Loucy (cell line): ENCODE data around the gene DUSP6.

Source experiments
- EZH2phosphoT487 ChIP-seq: fragments of 200-600 bp; IDR thresholded peaks from 2 replicates; pipeline ENCODE4 v1.6.1; 2018; ENCODE audit warnings: antibody characterized with exemption, mild to moderate bottlenecking, moderate library complexity, borderline replicate concordance
- TF ChIP-seq, protein P1 (sequence below): fragments of 200-600 bp; sonication (generic); conservative IDR thresholded peaks from 2 replicates; pipeline ENCODE4 v1.5.1; 2014; ENCODE audit warnings: mild to moderate bottlenecking, antibody characterized with exemption, low read length

DNA sequence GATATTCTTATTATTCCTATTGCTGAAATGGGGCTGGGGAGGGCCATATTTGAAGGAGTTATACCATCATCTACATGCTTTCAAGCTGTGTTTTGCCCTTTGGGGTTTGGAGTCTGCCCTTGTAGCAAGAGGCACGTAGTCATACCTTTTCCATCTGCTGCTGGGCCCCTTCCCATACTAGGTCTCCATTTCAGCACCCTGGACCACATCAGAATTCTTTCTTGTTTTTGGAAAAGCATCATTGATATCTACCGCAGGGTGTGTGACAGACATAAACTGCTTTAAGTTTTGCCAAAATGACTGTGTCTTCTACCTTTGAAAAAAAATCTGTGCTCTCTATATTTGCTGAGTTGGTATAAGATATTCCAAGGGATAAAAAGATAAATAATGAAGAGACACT, 12.3 kb upstream of the DUSP6 start:
- TF ChIP-seq, protein P1, sequence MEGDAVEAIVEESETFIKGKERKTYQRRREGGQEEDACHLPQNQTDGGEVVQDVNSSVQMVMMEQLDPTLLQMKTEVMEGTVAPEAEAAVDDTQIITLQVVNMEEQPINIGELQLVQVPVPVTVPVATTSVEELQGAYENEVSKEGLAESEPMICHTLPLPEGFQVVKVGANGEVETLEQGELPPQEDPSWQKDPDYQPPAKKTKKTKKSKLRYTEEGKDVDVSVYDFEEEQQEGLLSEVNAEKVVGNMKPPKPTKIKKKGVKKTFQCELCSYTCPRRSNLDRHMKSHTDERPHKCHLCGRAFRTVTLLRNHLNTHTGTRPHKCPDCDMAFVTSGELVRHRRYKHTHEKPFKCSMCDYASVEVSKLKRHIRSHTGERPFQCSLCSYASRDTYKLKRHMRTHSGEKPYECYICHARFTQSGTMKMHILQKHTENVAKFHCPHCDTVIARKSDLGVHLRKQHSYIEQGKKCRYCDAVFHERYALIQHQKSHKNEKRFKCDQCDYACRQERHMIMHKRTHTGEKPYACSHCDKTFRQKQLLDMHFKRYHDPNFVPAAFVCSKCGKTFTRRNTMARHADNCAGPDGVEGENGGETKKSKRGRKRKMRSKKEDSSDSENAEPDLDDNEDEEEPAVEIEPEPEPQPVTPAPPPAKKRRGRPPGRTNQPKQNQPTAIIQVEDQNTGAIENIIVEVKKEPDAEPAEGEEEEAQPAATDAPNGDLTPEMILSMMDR, result no peak
- TF ChIP-seq EZH2phosphoT487, result no peak
